ENCODE measurements around the gene EIF3J.
"Not testable (repeated sequence)": the region's sequence is repeated elsewhere in the genome, so short reads cannot be mapped to it uniquely, and the experiment has no call there.

Gene EIF3J

DNA sequence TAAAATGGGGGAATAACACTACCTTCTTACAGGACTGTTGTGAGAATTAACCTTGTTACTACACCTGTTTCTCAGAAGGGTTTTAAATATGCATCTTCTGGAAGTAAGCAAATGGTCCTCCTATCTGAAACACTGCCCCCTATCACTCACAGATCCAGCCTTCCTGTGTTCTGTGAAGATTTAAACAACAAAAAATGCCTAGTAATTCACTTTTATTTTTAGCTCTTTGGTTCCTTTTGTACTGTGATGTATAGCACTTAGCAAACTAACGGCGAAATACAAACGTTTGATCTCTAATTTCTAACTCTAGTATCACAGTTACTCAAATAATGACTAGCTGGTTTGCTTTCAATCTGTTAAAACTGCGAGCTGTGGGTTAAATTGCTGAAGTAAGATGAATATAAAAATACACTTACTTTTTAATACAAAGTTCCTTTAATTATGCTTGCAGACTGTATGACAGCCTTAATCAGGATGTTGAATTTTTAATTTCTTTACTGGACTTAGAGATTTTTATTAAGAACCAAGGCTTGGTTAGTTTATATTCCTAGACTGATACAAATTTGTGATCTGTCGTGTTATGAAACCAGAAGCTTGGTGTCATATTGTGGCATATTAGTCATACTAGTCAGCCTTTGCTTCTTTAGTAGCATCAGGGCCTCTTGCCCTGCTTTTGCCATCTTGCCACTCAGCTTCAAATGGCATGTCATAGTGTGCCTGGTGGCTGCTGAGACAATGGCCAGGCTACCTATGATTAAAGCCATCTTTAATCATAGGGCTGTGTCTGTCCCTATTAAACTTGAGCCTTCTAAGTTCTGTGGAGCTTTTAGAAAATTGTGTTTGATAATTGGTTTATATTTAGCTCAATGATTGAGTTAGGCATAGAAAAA, 9.2 kb downstream of the EIF3J start:
- TF ChIP-seq ZNF274 (IDR thresholded peaks at IDR 0.05; ENCODE audit: low read depth, low read length) (no peak), SUZ12 (IDR thresholded peaks at IDR 0.05; ENCODE audit: extremely low read depth, insufficient read depth, insufficient read length) (no peak), YY1 (IDR thresholded peaks at IDR 0.05; ENCODE audit: insufficient read depth, insufficient read length) (no peak)
- H3K9me3 ChIP-seq (ENCODE audit: insufficient read depth, low read length): no peaks in the 10 kb centered on the region
- H3K4me1 ChIP-seq (ENCODE audit: insufficient read depth, insufficient read length): no peaks in the 10 kb centered on the region
- H3K36me3 ChIP-seq (ENCODE audit: insufficient read depth, insufficient read length, low read length): peaks cover 32% of the 10 kb centered on the region
- no peak overlapping the region for H3K4me3 ChIP-seq (ENCODE audit: insufficient read length, low read depth)
- no peak overlapping the region for H3K9ac ChIP-seq (ENCODE audit: insufficient read length, low read depth)
- no peak for DNase-seq (ENCODE audit: low read depth, low spot score)
- H3K27me3 ChIP-seq (ENCODE audit: insufficient read depth, insufficient read length): no peaks in the 10 kb centered on the region

DNA sequence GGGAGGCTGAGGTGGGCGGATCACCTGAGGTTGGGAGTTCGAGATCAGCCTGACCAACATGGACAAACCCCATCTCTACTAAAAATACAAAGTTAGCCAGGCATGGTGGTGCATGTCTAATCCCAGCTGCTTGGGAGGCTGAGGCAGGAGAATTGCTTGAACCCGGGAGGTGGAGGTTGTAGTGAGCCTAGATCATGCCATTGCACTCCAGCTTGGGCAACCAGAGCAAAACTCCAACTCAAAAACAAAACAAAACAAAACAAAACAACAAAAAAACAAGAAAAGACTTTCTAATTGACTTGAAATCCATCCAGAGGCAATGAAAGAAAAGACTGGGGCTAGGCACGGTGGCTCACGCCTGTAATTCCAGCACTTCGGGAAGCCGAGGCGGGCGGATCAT, 12.2 kb downstream of the EIF3J start:
- H3K9me3 ChIP-seq (ENCODE audit: insufficient read depth, low read length); H3K4me1 ChIP-seq (ENCODE audit: insufficient read depth, insufficient read length); H3K27me3 ChIP-seq (ENCODE audit: insufficient read depth, insufficient read length); DNase-seq (ENCODE audit: low read depth, low spot score); H3K4me3 ChIP-seq (ENCODE audit: insufficient read length, low read depth); H3K9ac ChIP-seq (ENCODE audit: insufficient read length, low read depth): not testable (repeated sequence)
- peaks cover 34% of the 10 kb centered on the region for H3K36me3 ChIP-seq (ENCODE audit: insufficient read depth, insufficient read length, low read length)

DNA sequence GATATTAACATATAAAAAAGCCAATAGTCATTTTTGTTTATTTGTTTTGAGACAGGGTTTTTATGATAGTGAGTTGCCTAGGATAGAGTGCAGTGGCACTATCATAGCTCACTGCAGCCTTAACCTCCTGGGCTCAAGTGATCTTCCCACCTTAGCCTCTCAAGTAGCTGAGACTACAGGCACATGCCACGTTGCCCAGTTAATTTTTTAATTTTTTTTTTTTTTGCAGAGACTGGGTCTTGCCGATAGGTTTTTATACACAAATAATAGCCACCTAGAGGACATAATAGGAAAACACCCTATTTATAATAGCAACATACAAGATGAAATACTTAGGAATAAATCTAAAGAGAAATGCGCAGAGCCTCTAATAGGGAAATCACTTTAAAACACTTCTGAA, 13.3 kb downstream of the EIF3J start:
- H3K9me3 ChIP-seq (ENCODE audit: insufficient read depth, low read length): no peaks in the 10 kb centered on the region
- peaks cover 45% of the 10 kb centered on the region for H3K36me3 ChIP-seq (ENCODE audit: insufficient read depth, insufficient read length, low read length)
- no peak for DNase-seq (ENCODE audit: low read depth, low spot score)
- TF ChIP-seq YY1 (IDR thresholded peaks at IDR 0.05; ENCODE audit: insufficient read depth, insufficient read length): no peak
- no peak for TF ChIP-seq SUZ12 (IDR thresholded peaks at IDR 0.05; ENCODE audit: extremely low read depth, insufficient read depth, insufficient read length)
- TF ChIP-seq ZNF274 (IDR thresholded peaks at IDR 0.05; ENCODE audit: low read depth, low read length): no peak
- no peak overlapping the region for H3K4me3 ChIP-seq (ENCODE audit: insufficient read length, low read depth)
- H3K9ac ChIP-seq (ENCODE audit: insufficient read length, low read depth): no peak overlapping the region
- no peaks in the 10 kb centered on the region for H3K4me1 ChIP-seq (ENCODE audit: insufficient read depth, insufficient read length)
- H3K27me3 ChIP-seq (ENCODE audit: insufficient read depth, insufficient read length): no peaks in the 10 kb centered on the region

DNA sequence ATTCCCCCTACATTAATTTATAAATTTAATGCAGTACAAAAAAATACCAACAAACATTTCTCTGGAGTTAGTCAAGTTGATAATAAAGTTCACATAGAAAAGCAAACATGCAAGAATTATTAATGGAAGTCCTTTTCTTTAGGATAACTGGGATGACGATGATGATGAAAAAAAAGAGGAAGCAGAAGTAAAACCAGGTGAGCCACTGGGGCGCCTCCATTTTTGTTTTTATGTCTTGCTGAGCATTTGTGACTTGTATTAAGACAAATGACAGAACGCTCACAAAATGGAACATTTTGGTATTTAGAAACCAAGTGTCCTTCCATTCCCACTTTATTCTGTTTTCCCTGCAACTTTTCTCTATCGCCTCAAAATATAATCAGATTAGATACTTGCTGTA, 13.8 kb downstream of the EIF3J start:
- Histone ChIP-seq H3K4me3 (ENCODE audit: insufficient read length, low read depth) (no peak overlapping the region), H3K9ac (ENCODE audit: insufficient read length, low read depth) (no peak overlapping the region), H3K4me1 (ENCODE audit: insufficient read depth, insufficient read length) (no peaks in the 10 kb centered on the region), H3K9me3 (ENCODE audit: insufficient read depth, low read length) (no peaks in the 10 kb centered on the region), H3K27me3 (ENCODE audit: insufficient read depth, insufficient read length) (no peaks in the 10 kb centered on the region), H3K36me3 (ENCODE audit: insufficient read depth, insufficient read length, low read length) (peaks cover 50% of the 10 kb centered on the region)
- TF ChIP-seq SUZ12 (IDR thresholded peaks at IDR 0.05; ENCODE audit: extremely low read depth, insufficient read depth, insufficient read length) (no peak), ZNF274 (IDR thresholded peaks at IDR 0.05; ENCODE audit: low read depth, low read length) (no peak), YY1 (IDR thresholded peaks at IDR 0.05; ENCODE audit: insufficient read depth, insufficient read length) (no peak)
- DNase-seq (ENCODE audit: low read depth, low spot score): no peak

DNA sequence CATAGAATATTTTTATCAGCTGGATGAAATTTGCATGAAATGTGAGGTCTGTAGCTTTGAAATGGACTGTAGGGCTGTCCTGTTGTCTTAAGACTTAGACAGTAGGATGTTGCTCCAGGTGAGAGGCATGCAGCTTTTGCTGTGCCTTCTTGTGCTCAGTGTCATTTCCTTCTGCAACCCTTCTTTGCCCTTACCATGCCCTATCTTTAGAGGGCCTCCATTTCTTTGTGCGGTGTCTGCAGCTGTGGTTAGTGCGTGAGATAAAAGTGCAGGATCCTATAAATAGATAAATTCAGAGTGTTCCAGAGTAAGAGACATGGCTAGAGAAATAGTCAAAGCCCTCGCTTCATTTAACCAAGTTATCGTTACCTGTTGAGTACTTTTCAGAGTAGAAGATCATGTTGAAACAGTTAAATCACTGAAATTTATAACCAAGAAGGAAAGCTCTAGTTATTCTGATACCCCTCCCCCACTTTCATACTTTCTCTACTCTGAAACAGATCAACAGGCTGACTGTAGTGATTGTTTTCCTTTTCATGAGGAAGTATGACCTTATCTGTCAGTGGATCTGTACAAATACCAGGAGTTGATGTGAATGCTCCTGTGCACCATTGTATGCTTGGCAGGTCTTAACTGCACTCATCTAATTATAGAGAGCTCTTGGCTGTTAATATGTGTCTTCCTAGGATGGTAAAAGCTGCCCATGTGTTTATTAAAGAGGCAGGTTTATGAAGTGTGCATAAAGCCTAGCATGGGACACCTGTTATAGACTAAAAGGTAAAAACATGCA, 18.2 kb downstream of the EIF3J start:
- no peak for TF ChIP-seq YY1 (IDR thresholded peaks at IDR 0.05; ENCODE audit: insufficient read depth, insufficient read length)
- TF ChIP-seq ZNF274 (IDR thresholded peaks at IDR 0.05; ENCODE audit: low read depth, low read length): no peak
- no peak for TF ChIP-seq SUZ12 (IDR thresholded peaks at IDR 0.05; ENCODE audit: extremely low read depth, insufficient read depth, insufficient read length)
- Histone ChIP-seq H3K9me3 (ENCODE audit: insufficient read depth, low read length) (no peaks in the 10 kb centered on the region), H3K36me3 (ENCODE audit: insufficient read depth, insufficient read length, low read length) (peaks cover 67% of the 10 kb centered on the region), H3K4me1 (ENCODE audit: insufficient read depth, insufficient read length) (no peaks in the 10 kb centered on the region), H3K27me3 (ENCODE audit: insufficient read depth, insufficient read length) (no peaks in the 10 kb centered on the region), H3K9ac (ENCODE audit: insufficient read length, low read depth) (no peak overlapping the region), H3K4me3 (ENCODE audit: insufficient read length, low read depth) (no peak overlapping the region)
- no peak for DNase-seq (ENCODE audit: low read depth, low spot score)

DNA sequence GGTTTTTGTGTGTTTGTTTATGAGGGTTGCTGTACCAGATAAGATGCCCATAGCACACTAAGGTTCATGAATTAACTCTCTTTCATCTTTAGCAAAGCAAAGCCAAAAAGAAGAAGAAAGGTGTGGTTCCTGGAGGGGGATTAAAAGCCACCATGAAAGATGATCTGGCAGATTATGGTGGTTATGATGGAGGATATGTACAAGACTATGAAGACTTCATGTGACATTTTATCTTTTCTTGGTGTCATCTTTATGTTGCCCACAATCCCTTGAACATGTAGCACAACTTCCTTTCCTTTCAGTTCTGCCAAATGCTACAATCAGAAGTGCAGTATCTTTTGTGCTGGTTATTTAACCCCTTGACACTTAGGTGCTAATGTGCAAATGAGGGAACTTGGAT, 24.0 kb downstream of the EIF3J start:
- not testable (repeated sequence) for H3K4me1 ChIP-seq (ENCODE audit: insufficient read depth, insufficient read length); H3K27me3 ChIP-seq (ENCODE audit: insufficient read depth, insufficient read length); H3K4me3 ChIP-seq (ENCODE audit: insufficient read length, low read depth); H3K9ac ChIP-seq (ENCODE audit: insufficient read length, low read depth); DNase-seq (ENCODE audit: low read depth, low spot score)
- H3K9me3 ChIP-seq (ENCODE audit: insufficient read depth, low read length): peaks cover 11% of the 10 kb centered on the region
- peaks cover 78% of the 10 kb centered on the region for H3K36me3 ChIP-seq (ENCODE audit: insufficient read depth, insufficient read length, low read length)

DNA sequence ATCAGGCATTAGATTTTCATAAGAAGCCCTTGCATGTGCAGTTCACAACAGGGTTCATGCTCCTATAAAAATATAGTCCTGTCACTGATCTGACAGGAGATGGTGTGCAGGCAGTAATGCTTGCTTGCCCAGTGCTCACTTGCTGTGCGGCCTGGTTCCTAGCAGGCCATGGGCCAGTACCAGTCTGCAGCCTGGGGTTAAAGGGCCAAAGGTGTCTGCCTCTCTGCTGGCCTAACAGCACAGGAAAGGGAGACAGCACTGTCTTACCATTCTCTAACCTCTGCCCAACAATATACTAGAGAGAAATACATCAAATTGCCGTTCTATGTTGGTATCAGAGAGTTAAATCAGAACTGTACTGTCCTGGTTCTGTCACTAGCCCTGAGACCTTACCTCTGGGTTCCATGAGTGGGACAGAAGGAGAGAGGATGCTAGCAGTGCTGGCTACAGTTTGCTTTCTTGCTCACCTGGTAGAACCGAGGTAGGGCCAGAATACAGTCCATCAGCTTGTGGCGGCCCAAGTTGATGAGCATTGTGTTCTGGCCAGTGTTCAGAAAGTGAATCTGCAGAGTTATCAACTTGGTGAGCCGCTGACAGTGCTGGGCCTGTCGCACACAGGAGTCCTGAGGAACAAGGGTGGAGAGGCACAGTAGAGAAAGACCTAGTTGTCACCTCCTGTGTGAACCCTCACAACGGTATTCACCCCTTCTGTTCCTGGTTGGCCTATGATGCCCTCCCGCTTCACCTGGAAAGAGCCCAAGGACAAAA, 28.6 kb downstream of the EIF3J start:
- TF ChIP-seq SUZ12 (IDR thresholded peaks at IDR 0.05; ENCODE audit: extremely low read depth, insufficient read depth, insufficient read length) (no peak), ZNF274 (IDR thresholded peaks at IDR 0.05; ENCODE audit: low read depth, low read length) (no peak), YY1 (IDR thresholded peaks at IDR 0.05; ENCODE audit: insufficient read depth, insufficient read length) (no peak)
- no peak overlapping the region for H3K9ac ChIP-seq (ENCODE audit: insufficient read length, low read depth)
- H3K36me3 ChIP-seq (ENCODE audit: insufficient read depth, insufficient read length, low read length): peaks cover 75% of the 10 kb centered on the region
- no peaks in the 10 kb centered on the region for H3K4me1 ChIP-seq (ENCODE audit: insufficient read depth, insufficient read length)
- no peaks in the 10 kb centered on the region for H3K27me3 ChIP-seq (ENCODE audit: insufficient read depth, insufficient read length)
- no peak for DNase-seq (ENCODE audit: low read depth, low spot score)
- H3K4me3 ChIP-seq (ENCODE audit: insufficient read length, low read depth): no peak overlapping the region
- H3K9me3 ChIP-seq (ENCODE audit: insufficient read depth, low read length): peaks cover 11% of the 10 kb centered on the region

Measured in NT2/D1 (cell line).